HG03354 (cell line): ENCODE data around the gene CNTNAP2.

Experiments used
- ATAC-seq: cut with Tn5 transposase; IDR thresholded peaks from one replicate; pipeline ENCODE4 v1.9.1; 2021; ENCODE audit warnings: mild to moderate bottlenecking; ENCODE audit not compliant: unreplicated experiment, poor library complexity, severe bottlenecking

CNTNAP2 gene

GRCh38 chr7:147145194-147145593 is 1028.6 kb downstream of the CNTNAP2 start:
- no peak for ATAC-seq

GRCh38 chr7:147146169-147146568 is 1029.6 kb downstream of the CNTNAP2 start:
- no peak for ATAC-seq

GRCh38 chr7:147151661-147152060 is 1035.1 kb downstream of the CNTNAP2 start:
- no peak for ATAC-seq

GRCh38 chr7:147153571-147153970 is 1037.0 kb downstream of the CNTNAP2 start:
- ATAC-seq: no peak

GRCh38 chr7:147161405-147161804 is 1044.8 kb downstream of the CNTNAP2 start:
- no peak for ATAC-seq

- ATAC-seq: no peak
Measured at GRCh38 chr7:147170341-147171012, 1053.9 kb downstream of the CNTNAP2 start.

- ATAC-seq: no peak
Measured at GRCh38 chr7:147171013-147171391, 1054.4 kb downstream of the CNTNAP2 start.

- no peak for ATAC-seq
Measured at GRCh38 chr7:147173883-147174282, 1057.3 kb downstream of the CNTNAP2 start.

- no peak for ATAC-seq
Measured at GRCh38 chr7:147182874-147183273, 1066.3 kb downstream of the CNTNAP2 start.

GRCh38 chr7:147183276-147183675 is 1066.7 kb downstream of the CNTNAP2 start:
- no peak for ATAC-seq

GRCh38 chr7:147188467-147188866 is 1071.9 kb downstream of the CNTNAP2 start:
- no peak for ATAC-seq

GRCh38 chr7:147193476-147193875 is 1076.9 kb downstream of the CNTNAP2 start:
- no peak for ATAC-seq

GRCh38 chr7:147196481-147196880 is 1079.9 kb downstream of the CNTNAP2 start:
- ATAC-seq: no peak

GRCh38 chr7:147197006-147197405 is 1080.4 kb downstream of the CNTNAP2 start:
- ATAC-seq: no peak

- ATAC-seq: no peak
Measured at GRCh38 chr7:147199868-147200267, 1083.3 kb downstream of the CNTNAP2 start.

- ATAC-seq: no peak
Measured at GRCh38 chr7:147207988-147208387, 1091.4 kb downstream of the CNTNAP2 start.

GRCh38 chr7:147231275-147231674 is 1114.7 kb downstream of the CNTNAP2 start:
- ATAC-seq: no peak

GRCh38 chr7:147235645-147236382 is 1119.2 kb downstream of the CNTNAP2 start:
- no peak for ATAC-seq

GRCh38 chr7:147240468-147240867 is 1123.9 kb downstream of the CNTNAP2 start:
- no peak for ATAC-seq

GRCh38 chr7:147245274-147245673 is 1128.7 kb downstream of the CNTNAP2 start:
- ATAC-seq: peak; percentile 82

GRCh38 chr7:147249956-147250355 is 1133.4 kb downstream of the CNTNAP2 start:
- no peak for ATAC-seq
